ENCODE data around the gene TCF3.

TCF3 gene

GRCh38 chr19:1658150-1659083, 6.0 kb upstream of the TCF3 start:
- no peak overlapping the region for H3K4me3 ChIP-seq (ENCODE audit: low read depth, low read length)
- CTCF ChIA-PET: interaction anchor here (0.9 to 10.4 kb wide), 4 partner anchors 11 to 113 kb away, joined by 3 to 61 read pairs (median 3); no protein-coding TSS in a partner anchor
- POLR2A ChIA-PET: no interaction called here
- DNase-seq (ENCODE audit: low read depth, low spot score): no peak
- TF ChIP-seq, protein P1, sequence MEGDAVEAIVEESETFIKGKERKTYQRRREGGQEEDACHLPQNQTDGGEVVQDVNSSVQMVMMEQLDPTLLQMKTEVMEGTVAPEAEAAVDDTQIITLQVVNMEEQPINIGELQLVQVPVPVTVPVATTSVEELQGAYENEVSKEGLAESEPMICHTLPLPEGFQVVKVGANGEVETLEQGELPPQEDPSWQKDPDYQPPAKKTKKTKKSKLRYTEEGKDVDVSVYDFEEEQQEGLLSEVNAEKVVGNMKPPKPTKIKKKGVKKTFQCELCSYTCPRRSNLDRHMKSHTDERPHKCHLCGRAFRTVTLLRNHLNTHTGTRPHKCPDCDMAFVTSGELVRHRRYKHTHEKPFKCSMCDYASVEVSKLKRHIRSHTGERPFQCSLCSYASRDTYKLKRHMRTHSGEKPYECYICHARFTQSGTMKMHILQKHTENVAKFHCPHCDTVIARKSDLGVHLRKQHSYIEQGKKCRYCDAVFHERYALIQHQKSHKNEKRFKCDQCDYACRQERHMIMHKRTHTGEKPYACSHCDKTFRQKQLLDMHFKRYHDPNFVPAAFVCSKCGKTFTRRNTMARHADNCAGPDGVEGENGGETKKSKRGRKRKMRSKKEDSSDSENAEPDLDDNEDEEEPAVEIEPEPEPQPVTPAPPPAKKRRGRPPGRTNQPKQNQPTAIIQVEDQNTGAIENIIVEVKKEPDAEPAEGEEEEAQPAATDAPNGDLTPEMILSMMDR (IDR thresholded peaks at IDR 0.05; ENCODE audit: insufficient read depth, low read length, missing control alignments): no peak

DNA sequence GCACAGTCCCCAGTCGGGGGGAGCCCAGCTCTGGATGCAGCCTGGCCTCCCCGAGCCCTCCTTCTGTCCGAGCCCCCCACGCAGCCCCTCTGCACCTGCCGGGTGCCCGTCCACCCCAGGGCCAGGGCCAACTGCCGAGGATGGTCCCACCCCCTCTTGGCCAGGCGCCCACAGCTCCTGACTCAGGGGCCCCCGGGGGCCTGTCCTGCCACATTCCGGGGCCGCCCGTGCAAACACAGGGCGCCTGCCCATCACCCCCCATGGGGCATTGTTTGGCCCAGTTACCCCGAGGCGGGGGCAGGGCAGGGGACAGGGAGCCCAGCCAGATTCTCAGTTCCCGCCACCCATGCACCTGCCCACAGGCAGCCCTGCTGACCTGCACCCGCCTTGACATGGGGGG, 5.3 kb upstream of the TCF3 start:
- CTCF ChIA-PET: interaction anchor here (1.1 to 10.4 kb wide), 2 partner anchors 15 to 114 kb away, joined by 3 to 61 read pairs; no protein-coding TSS in a partner anchor
- TF ChIP-seq, protein P1 (IDR thresholded peaks at IDR 0.05; ENCODE audit: insufficient read depth, low read length, missing control alignments): no peak
- no peak for DNase-seq (ENCODE audit: low read depth, low spot score)
- H3K4me3 ChIP-seq (ENCODE audit: low read depth, low read length): no peak overlapping the region
- POLR2A ChIA-PET: no interaction called here

DNA sequence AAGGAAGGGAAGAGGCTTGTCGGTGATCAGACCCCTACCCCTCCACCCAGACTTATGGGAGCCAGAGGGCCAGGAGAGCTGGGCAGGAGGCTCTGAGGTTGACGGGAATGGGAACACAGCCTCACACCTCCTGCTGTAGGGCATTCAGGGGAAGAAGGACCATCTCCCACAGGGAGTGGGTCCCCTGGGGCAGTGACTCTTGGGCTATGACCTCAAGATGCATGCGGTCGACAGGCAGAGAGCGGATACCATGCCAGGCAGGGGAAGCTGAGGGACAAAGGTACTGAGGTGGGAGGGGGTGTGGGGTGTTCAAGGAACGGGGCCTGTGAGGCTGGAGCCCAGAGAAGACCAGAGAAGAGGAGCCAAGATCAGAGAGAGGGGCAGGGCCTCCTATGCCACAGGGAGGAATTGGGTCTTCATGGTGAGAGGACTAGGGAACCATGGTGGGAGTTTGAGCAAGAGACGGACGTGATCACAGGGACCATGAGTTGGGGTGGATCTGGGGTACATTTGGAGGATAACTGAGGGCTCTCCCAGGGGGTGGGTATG, 4.6 kb upstream of the TCF3 start:
- H3K4me3 ChIP-seq (ENCODE audit: low read depth, low read length): no peak overlapping the region
- CTCF ChIA-PET: interaction anchor here (10.4 kb wide), 1 partner anchor 16 kb away, joined by 61 read pairs; no protein-coding TSS in a partner anchor
- DNase-seq (ENCODE audit: low read depth, low spot score): no peak
- POLR2A ChIA-PET: no interaction called here
- TF ChIP-seq, protein P1 (IDR thresholded peaks at IDR 0.05; ENCODE audit: insufficient read depth, low read length, missing control alignments): no peak

- CTCF ChIA-PET: interaction anchor here (10.4 kb wide), 1 partner anchor 17 kb away, joined by 61 read pairs; no protein-coding TSS in a partner anchor
- no peak for DNase-seq (ENCODE audit: low read depth, low spot score)
- TF ChIP-seq, protein P1 (IDR thresholded peaks at IDR 0.05; ENCODE audit: insufficient read depth, low read length, missing control alignments): no peak
- POLR2A ChIA-PET: no interaction called here
- no peak overlapping the region for H3K4me3 ChIP-seq (ENCODE audit: low read depth, low read length)
Measured at GRCh38 chr19:1655987-1656608, 3.7 kb upstream of the TCF3 start.

- DNase-seq (ENCODE audit: low read depth, low spot score): no peak
- H3K4me3 ChIP-seq (ENCODE audit: low read depth, low read length): no peak overlapping the region
- CTCF ChIA-PET: interaction anchor here (1.2 to 10.4 kb wide), 2 partner anchors 18 to 49 kb away, joined by 4 to 61 read pairs; no protein-coding TSS in a partner anchor
- TF ChIP-seq, protein P1 (IDR thresholded peaks at IDR 0.05; ENCODE audit: insufficient read depth, low read length, missing control alignments): no peak
- POLR2A ChIA-PET: no interaction called here
Measured at GRCh38 chr19:1655131-1655981, 2.9 kb upstream of the TCF3 start.
